KOPT-K1 (cell line): ENCODE measurements around the gene TRPC5OS.

Experiments
- H3K27ac ChIP-seq: fragments of 200-600 bp; sonication (generic); 2 replicates; pipeline ENCODE4 v1.5.1; 2016; ENCODE audit warnings: antibody characterized with exemption, mild to moderate bottlenecking, low read depth, low read length; ENCODE audit not compliant: poor library complexity, severe bottlenecking
- H3K36me3 ChIP-seq: fragments of 200-600 bp; sonication (generic); 2 replicates; pipeline ENCODE4 v1.5.1; 2017; ENCODE audit warnings: antibody characterized with exemption, mild to moderate bottlenecking, low read length, moderate library complexity; ENCODE audit not compliant: insufficient read depth
- H3K9me3 ChIP-seq: fragments of 200-600 bp; sonication (generic); 2 replicates; pipeline ENCODE4 v1.5.1; 2017; ENCODE audit warnings: antibody characterized with exemption, low read length, mild to moderate bottlenecking; ENCODE audit not compliant: insufficient read depth, poor library complexity, severe bottlenecking

The TRPC5OS gene

GRCh38 chrX:111875881-111876280 is at the start of gene TRPC5OS:
TRPC5OS (plus strand) TSS chrX:111876181; CDS start chrX:111901850, 25,669 bp downstream.
- Histone ChIP-seq H3K27ac (no peak within 1 kb of the TSS), H3K36me3 (no peaks in the 10 kb centered on the region), H3K9me3 (no peaks in the 10 kb centered on the region)

GRCh38 chrX:111829345-111829744 is 46.6 kb upstream of the TRPC5OS start:
- no peaks in the 10 kb centered on the region for H3K36me3 ChIP-seq
- no peaks in the 10 kb centered on the region for H3K9me3 ChIP-seq
- H3K27ac ChIP-seq: no peak overlapping the region

- no peak overlapping the region for H3K27ac ChIP-seq
- no peaks in the 10 kb centered on the region for H3K9me3 ChIP-seq
- H3K36me3 ChIP-seq: no peaks in the 10 kb centered on the region
Observed at GRCh38 chrX:111830571-111830970, 45.4 kb upstream of the TRPC5OS start.

- Histone ChIP-seq H3K27ac (no peak overlapping the region), H3K9me3 (no peaks in the 10 kb centered on the region), H3K36me3 (no peaks in the 10 kb centered on the region)
Observed at GRCh38 chrX:111831343-111831742, 44.6 kb upstream of the TRPC5OS start.

- H3K9me3 ChIP-seq: no peaks in the 10 kb centered on the region
- no peaks in the 10 kb centered on the region for H3K36me3 ChIP-seq
- H3K27ac ChIP-seq: no peak overlapping the region
Observed at GRCh38 chrX:111837197-111837596, 38.8 kb upstream of the TRPC5OS start.

- Histone ChIP-seq H3K9me3 (no peaks in the 10 kb centered on the region), H3K27ac (no peak overlapping the region), H3K36me3 (no peaks in the 10 kb centered on the region)
Observed at GRCh38 chrX:111847491-111848133, 28.4 kb upstream of the TRPC5OS start.

- H3K27ac ChIP-seq: no peak overlapping the region
- H3K9me3 ChIP-seq: no peaks in the 10 kb centered on the region
Observed at GRCh38 chrX:111848541-111848940, 27.4 kb upstream of the TRPC5OS start.

GRCh38 chrX:111850975-111851374 is 25.0 kb upstream of the TRPC5OS start:
- Histone ChIP-seq H3K27ac (no peak overlapping the region), H3K36me3 (no peaks in the 10 kb centered on the region), H3K9me3 (no peaks in the 10 kb centered on the region)

More at GRCh38 chrX:111848541-111848940, 27.4 kb upstream of the TRPC5OS start:
- H3K36me3 ChIP-seq: no peaks in the 10 kb centered on the region

GRCh38 chrX:111854556-111855490 is 21.2 kb upstream of the TRPC5OS start:
- Histone ChIP-seq H3K9me3 (no peaks in the 10 kb centered on the region), H3K36me3 (no peaks in the 10 kb centered on the region), H3K27ac (no peak overlapping the region)

- no peaks in the 10 kb centered on the region for H3K36me3 ChIP-seq
- H3K27ac ChIP-seq: no peak overlapping the region
- no peaks in the 10 kb centered on the region for H3K9me3 ChIP-seq
Observed at GRCh38 chrX:111857534-111858060, 18.4 kb upstream of the TRPC5OS start.

- no peaks in the 10 kb centered on the region for H3K9me3 ChIP-seq
- no peak overlapping the region for H3K27ac ChIP-seq
- no peaks in the 10 kb centered on the region for H3K36me3 ChIP-seq
Observed at GRCh38 chrX:111861605-111862004, 14.4 kb upstream of the TRPC5OS start.

GRCh38 chrX:111867236-111867635 is 8.7 kb upstream of the TRPC5OS start:
- Histone ChIP-seq H3K9me3 (no peaks in the 10 kb centered on the region), H3K36me3 (no peaks in the 10 kb centered on the region), H3K27ac (no peak overlapping the region)

- H3K36me3 ChIP-seq: no peaks in the 10 kb centered on the region
- H3K9me3 ChIP-seq: no peaks in the 10 kb centered on the region
- no peak overlapping the region for H3K27ac ChIP-seq
Observed at GRCh38 chrX:111868726-111869638, 7.0 kb upstream of the TRPC5OS start.

GRCh38 chrX:111869639-111870034 is 6.3 kb upstream of the TRPC5OS start:
- Histone ChIP-seq H3K9me3 (no peaks in the 10 kb centered on the region), H3K36me3 (no peaks in the 10 kb centered on the region), H3K27ac (no peak overlapping the region)
